Liver (tissue), 3 donors: ENCODE results near the gene CPED1.

ENCODE experiments used
- GABPA ChIP-seq, 2 donors: IDR thresholded peaks in 1 of 2; conservative IDR thresholded peaks in 1 of 2; 2 replicates each; pipeline ENCODE4 v1.6.1; 2016; ENCODE audit warnings: antibody characterized with exemption in 2 of 2, mild to moderate bottlenecking in 1 of 2, moderate library complexity in 1 of 2
- MAX ChIP-seq: IDR thresholded peaks from 2 replicates; pipeline ENCODE4 v1.6.1; 2016; ENCODE audit warnings: antibody characterized with exemption
- NR2F2 ChIP-seq: IDR thresholded peaks from 2 replicates; pipeline ENCODE4 v1.6.1; 2016; ENCODE audit warnings: antibody characterized with exemption
- RXRA ChIP-seq, 2 donors: IDR thresholded peaks; 2 replicates each; pipeline ENCODE4 v1.6.1; 2017 to 2018; ENCODE audit warnings: antibody characterized with exemption in 2 of 2, mild to moderate bottlenecking in 1 of 2
- TAF1 ChIP-seq: conservative IDR thresholded peaks from 2 replicates; pipeline ENCODE4 v1.6.1; 2016; ENCODE audit warnings: antibody characterized with exemption, mild to moderate bottlenecking
- TF ChIP-seq, protein P1 (sequence below): fragments of 150-350 bp; IDR thresholded peaks from 2 replicates; pipeline ENCODE4 v1.5.1; 2017; ENCODE audit warnings: improper control_type of control experiment, low read depth, low read length; ENCODE audit not compliant: missing input control
- donor health status: healthy.
- donor health status: healthy.

DNA sequence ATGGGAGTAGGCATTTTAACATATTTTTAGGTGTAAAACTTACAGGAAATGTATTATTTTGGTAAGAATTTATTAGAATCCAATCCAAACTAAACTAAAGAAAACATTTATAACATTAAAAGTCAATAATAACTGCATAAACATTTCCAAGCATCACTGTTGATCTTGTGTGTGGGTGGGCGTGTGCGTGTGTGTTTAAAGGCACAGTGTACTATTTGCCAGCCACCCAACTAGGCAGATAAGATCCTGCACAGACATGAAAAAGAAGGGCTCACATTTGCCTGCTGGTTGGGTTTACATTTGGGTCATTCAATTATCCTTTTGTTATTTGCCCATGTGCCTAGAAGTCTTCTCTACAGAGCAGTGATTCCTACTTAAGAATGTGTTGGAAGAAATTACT is 309.3 kb downstream of the CPED1 start:
- TF ChIP-seq NR2F2 (no peak), MAX (no peak), GABPA (IDR thresholded peaks at IDR 0.05 in 1 of 2, conservative IDR thresholded peaks at IDR 0.05 in 1 of 2) (no peak), TAF1 (no peak), RXRA (IDR thresholded peaks at IDR 0.05) (no peak)
- TF ChIP-seq, protein P1, sequence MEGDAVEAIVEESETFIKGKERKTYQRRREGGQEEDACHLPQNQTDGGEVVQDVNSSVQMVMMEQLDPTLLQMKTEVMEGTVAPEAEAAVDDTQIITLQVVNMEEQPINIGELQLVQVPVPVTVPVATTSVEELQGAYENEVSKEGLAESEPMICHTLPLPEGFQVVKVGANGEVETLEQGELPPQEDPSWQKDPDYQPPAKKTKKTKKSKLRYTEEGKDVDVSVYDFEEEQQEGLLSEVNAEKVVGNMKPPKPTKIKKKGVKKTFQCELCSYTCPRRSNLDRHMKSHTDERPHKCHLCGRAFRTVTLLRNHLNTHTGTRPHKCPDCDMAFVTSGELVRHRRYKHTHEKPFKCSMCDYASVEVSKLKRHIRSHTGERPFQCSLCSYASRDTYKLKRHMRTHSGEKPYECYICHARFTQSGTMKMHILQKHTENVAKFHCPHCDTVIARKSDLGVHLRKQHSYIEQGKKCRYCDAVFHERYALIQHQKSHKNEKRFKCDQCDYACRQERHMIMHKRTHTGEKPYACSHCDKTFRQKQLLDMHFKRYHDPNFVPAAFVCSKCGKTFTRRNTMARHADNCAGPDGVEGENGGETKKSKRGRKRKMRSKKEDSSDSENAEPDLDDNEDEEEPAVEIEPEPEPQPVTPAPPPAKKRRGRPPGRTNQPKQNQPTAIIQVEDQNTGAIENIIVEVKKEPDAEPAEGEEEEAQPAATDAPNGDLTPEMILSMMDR: no peak
